Measurements from ENCODE around the gene EIF2S1. TPM values are rescaled to one million over a fixed set of nuclear protein-coding genes. Genes with fewer than 3 reads are reported as not detected.
"Not testable (repeated sequence)": the region's sequence is repeated elsewhere in the genome, so short reads cannot be mapped to it uniquely, and the experiment has no call there.

Gene EIF2S1
- total RNA-seq, 1 donor from 2014 or later: 94.2 TPM

DNA sequence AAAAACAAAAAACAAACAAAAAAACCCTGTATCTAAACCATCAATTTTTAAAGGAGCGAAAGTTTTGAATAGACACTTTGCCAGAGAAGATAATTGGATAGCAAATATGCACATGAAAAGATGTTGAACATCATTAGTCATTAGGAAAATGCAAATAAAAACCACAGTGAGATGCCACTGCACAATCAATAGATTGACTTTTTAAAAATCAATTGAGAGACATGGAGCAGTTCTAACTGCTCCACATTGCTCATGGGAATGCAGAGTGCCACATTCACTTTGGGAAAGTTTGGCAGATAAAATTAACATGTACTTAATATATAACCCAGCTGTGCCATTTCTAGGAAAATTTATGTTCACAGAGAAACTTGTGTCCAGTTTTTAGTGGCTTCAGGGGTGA, 12.7 kb downstream of the EIF2S1 start:
- no peak for ATAC-seq

DNA sequence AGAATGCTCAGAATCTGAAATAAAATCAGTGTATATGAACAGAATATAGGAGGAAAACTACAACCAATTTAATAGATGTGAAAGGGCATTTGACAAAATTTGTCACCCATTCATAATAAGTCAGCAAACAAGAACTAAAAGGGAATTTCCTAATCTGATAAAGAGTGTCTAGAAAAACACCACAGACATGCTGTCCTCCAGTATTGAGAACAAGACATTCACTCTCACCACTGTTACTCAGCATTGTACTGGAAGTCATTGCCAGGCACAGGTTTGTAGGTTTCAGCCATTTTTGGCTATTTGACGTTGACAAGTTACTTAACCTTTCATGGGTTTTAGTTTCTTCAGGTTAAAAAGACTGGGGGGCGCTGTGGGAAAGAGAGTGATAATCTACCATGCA, 13.2 kb downstream of the EIF2S1 start:
- ATAC-seq: no peak

DNA sequence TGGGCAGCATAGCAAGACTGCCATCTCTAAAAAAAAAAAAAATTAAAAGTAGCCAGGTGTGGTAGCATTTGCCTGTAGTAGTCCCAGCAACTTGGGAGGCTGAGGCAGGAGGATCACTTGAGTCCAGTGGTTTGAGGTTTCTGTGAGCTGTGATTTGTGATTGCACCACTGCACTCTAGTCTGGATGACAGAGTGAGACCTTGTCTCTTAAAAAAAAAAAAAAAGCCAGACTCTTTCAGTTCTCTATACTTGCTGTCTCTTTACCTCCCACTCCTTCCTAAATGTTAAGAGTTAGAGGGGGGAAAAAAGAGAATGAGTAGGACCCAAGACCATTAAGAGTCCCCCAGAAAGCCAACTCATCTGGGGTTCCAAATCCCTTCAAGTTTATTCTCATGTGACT, 17.8 kb downstream of the EIF2S1 start:
- no peak for ATAC-seq

DNA sequence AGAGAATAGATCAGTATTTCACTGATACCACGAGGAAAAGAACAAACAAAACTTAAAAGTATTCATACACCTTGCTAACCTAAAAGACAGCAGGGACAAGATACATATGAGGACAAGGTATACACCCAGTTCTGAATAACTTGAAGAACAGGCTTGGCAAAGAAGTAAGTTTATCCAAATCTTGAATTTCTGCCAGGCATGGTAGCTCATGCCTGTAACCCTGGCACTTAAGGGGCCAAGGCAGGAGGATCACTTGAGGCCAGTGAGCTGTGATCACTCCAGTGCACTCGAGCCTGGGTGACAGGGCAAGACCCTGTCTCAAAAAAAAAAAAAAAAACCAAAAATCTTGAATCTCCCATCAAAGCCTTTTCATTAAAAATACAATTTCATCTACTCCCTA, 25.0 kb downstream of the EIF2S1 start:
- ATAC-seq: peak; percentile 73

DNA sequence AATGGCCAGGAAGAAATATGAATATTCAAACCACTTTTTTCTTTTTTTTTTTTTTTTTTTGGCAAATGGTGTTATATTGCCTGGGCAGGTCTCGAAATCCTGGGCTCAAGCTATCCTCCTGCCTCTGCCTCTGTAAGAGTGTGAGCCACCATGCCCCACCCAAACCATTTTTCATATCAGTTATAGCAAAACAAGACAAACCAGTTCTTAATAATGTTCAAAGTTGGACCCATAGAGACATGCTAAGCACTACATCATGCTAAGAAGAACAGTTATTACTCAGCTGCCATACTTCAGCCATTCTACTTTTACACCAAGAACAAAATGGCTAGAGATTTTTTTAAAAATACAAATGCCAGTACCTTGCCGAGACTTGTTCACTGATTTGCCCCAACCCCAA, 25.5 kb downstream of the EIF2S1 start:
- peak; percentile 94 for ATAC-seq

DNA sequence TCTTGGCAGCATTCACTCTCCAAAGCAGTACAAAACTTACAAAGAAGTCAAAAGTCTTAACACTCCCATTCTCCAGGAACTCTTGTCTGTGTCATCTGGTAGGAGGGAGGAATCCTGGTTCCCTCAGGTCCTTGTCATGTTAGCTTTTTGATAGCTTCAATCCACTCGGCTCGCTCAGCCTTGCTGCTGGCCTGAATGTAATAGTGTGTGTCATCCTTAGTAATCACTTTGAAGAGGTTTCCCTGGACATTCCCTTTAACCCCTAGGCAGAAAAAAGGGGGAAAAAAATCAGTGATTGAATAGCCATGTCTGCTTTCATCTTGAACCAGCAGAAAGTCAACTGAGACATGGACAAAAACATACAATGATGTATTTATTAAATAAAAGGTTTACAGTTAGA, 27.1 kb downstream of the EIF2S1 start:
- ATAC-seq: no peak

DNA sequence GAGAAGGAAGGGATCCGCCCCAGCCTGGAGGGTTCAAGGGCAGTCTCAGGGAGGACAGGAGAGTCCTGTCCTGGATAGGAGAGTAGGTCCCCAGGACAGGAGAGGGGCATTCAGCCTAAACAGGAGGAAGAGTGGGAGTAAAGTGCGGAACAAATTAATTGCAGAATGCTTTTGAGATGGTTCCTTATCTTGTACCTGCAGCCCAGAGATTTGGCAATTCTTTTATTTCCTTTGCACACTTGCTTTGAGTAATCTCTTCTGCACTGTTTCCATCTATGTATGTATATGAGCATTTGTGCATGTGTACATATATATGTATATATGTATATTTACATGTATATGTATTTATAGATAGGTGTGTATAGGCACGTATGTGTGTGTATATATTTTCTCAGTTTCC, 29.1 kb downstream of the EIF2S1 start:
- ATAC-seq: no peak

DNA sequence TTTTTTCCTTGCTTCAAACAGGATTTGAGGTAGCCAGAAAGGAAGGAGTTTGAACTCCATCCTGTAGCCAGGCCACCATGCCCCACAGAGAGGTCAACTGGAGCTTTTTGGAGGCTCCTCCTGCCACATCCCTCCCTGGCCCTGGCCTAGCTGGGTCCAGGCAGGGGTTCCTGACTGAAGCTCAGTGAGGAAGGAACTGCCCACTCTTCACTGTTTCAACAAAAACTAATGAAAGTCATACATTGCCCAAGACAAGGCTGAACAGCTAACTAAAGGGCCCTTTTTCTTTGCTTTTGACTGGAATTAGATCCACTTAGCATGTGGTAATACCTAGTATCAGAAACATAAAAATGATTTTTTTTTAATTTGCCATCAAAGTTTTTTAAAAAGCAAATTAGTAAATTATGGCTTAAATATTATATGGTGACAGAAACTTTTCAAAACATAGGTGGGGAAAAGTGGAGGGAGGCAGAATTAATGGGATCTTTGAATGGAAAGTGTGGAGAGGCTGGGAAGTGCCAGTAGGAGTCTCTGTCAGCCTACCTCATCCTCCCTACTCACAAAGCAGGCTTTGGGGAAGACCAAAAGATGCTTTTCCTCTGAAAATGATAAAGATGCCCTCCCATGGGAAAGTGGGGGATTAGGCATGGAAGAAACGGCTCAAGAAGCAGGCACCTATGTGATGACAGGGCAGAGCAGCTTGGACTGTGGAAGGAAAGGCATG, 29.8 kb downstream of the EIF2S1 start:
- no peak for ATAC-seq

DNA sequence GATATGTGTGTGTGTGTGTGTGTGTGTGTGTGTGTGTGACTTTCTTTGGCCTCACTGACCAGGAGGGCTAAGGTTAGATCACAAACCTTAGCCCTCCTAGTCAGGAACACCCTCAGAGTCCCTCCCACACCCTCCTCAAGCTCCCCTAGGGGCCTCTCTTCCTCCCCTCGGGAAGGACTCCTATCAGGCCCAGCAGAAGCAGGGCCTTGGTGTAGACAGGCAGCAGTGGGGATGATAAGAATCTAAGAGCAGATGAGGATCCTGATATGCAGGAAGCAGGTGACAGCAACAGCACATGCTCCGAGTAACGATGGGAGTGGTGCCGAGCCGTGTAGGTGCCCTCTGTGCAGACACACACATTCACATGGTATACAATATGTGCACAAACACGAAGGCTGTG, 31.1 kb downstream of the EIF2S1 start:
- no peak for ATAC-seq

DNA sequence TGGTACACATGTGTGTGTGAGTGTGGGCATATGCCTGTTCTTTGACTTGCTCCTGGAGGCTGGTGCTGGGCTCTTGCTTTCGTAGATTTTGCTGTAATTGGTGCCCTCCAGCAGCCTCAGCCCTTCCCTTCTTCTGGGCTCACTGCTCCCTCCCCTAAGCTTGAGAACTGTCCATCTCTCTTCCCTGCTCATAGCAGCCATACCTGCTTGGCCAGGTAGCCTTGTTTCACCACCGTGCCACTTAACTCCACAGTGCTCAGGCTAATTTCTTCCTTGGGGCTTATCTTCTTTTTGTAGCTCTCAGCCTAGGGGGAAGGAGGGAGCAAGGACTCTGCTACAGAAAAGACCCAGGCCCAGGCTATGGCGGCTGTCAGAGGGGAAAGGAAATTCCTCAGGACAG, 32.0 kb downstream of the EIF2S1 start:
- ATAC-seq: peak; percentile 54

DNA sequence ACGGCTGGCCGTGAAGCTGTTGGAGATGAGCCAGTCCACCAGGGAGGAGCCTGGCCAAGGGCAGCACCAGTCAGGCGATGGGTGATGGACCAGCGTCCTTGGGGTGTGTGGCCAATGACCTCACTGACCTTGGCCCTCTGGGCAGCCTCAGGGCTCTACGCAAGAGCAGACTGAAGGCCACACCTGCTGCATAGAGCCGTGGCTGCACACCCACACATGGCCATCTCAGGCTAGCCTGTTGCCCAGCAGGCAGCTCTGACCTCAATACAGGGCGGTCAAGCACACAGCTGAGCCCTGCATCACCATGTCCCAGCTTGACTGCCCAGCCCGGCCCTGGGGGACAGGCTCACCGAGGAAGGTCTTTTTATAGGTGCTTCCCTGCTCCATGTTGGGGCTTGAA, 32.7 kb downstream of the EIF2S1 start:
- ATAC-seq: no peak

DNA sequence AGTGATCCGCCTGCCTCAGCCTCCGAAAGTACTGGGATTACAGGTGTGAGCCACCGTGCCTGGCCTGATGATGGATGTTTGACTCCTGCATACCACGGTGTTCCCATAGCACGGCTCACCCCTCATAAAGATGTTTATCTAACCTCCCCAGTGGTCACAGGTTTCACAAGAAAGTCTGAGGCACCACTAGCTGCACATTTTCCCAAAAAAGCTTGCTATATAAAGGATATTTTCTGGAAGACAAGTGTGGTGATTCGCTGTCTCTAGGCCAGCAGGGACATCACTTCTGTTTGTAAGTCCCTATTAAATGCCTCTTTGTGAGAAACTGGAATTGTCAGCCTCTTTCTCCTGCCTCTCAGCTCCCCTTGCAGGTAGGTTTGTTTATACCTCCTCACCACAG, 33.6 kb downstream of the EIF2S1 start:
- ATAC-seq: no peak

DNA sequence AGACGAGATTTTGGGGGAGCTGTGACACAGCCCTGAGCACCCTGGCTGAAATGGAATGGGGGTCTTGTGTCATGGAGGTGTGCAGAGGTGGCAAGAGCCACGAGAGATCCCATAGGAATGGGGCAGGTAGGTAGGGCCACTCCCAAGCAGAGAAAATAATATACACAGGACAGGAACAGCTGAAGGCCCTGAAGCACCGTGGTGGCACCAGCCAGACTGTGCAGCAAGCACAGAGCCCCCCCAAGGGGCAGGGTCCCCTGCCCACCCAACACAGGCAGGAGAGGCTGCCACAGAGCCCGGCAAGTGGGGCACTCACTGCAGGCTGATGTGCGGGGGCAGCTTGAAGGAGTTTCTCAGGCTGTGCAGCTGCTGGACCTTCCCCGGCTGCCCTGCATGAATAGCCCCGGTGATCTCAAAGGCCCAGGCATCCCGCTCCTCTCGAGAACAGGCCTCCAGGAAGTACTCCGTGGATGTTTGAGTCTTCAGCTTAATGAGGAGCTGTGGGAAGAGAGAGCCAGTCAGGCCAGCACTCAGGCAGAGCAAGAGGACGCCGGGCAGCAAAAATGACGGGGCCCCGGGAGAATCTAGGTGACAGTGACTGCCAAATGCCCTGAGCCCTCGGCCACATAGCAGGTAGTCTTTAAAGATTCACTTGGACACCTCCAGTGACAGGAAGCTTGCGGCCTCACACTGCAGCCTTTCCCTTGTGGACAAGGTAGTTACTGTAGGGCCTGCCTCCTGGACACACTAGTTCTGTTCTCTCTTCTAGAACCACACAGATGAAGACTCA, 35.2 kb downstream of the EIF2S1 start:
- ATAC-seq: no peak

DNA sequence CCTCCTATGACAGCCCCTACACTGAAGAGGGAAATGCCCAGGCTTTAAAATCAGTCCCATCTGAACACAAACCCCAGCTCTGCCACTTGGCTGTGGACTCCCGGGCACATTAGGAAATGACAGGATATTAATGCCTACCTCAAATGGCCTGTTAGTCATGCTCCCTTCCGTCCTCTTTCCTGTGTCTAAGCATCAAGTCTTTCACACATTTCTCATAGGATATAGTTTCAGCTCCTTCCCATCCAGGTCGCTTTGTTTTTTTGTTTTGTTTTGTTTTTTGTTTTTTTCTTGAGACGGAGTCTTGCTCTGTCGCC, 35.7 kb downstream of the EIF2S1 start:
- ATAC-seq: no peak

DNA sequence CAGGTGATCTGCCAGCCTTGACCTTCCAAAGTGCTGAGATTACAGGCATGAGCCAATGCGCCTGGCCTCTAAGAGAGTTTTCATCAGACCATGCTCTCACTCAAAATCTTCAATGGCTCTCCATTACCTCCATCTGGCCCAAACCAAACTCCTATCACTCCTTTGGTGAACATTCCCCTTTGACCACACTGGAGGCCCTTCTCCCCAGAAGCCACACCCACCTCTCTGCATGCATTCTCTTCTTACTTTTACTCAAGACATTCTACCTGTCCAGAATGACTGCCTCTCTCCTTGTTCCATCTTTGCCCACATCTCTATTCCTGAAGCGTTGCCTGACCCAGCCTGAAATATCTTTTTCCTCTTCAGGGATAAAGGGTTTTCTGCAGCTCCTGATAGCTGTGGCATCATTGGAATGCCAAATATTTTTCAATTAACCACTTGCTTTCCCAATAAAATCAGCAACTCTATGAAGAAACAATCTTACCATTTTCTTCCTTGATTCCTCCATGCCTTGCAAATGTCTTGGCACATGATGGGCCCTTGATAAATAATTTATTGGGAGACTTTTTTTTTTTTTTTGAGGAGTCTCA, 36.3 kb downstream of the EIF2S1 start:
- ATAC-seq: no peak

DNA sequence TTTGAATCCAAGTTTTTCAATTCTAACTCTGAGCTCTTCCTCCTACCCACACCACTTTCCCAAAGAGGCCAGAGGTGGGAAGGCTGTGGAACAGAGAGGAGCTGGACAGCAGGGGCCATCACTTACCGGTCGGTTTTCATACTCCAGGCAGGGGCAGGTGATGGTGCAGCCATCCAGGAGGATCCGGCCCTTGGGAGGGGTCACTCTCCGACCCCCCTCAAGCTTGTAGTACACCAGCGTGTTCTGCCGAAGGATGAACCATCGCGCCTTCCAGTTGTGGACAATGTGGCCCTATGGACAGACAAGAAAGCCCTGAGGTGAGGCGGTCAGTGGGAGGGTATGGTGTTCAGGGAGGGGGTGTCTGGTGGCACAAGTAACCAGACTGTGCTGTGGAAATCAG, 37.4 kb downstream of the EIF2S1 start:
- ATAC-seq: no peak

DNA sequence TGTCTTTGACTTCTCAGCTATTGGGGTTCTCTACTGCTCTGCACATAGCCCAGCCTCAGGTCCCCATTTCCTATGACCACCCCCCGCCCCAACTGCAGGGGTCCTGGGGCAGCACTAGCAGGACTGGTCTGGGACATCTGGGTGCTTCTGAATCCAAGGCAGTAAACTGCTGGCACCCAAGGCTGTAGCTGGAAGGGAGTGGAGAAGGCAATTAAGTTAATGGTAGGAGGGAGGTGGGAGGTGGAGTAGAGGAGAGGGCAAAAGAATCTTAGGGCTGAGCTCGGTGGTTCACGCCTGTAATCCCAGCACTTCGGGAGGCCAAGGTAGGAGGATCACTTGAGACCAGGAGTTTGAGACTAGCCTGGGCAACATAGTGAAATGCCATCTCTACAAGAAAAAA, 40.3 kb downstream of the EIF2S1 start:
- no peak for ATAC-seq

DNA sequence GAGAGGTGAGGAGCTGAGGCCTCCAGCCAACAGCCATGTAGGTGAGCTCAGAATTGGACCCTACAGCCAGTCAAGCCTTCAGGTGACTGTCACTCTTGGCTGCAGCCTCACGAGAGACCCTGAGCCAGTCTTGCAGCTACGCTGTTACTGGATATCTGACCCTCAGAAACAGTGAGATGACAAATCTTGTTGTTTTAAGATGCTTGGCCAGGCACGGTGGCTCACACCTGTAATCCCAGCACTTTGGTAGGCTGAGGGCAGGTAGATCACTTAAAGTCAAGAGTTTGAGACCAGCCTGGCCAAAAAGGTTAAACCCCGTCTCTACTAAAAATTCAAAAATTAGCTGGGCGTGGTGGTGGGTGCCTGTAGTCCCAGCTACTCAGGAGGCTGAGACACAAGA, 45.6 kb downstream of the EIF2S1 start:
- no peak for ATAC-seq

DNA sequence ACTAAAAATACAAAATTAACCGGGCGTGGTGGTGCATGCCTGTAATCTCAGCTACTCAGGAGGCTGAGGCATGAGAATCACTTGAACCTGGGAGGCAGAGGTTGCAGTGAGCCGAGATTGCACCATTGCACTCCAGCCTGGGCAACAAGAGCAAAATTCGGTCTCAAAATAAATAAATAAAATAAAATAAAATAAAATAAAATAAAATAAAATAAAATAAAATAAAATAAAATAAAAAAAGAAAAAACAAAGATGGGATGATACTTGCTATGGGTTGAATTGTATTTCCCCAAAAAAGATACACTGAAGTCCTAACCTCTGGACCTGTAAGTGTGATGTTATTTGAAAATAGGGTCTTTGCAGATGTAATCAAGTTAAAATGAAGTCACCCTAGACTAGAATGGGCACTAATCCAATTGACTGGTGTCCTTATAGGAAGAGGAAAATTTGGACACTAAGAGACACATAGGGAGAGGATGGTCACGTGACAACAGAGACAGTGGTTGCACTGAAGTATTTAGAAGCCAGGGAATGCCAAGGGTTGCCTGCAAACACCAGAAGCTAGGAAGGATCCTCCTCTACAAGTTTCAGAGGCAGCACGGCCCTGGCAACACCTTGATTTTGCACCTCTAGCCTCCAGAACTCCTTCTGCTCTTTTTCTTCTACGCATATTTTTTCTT, 48.1 kb downstream of the EIF2S1 start:
- not testable (repeated sequence) for ATAC-seq

DNA sequence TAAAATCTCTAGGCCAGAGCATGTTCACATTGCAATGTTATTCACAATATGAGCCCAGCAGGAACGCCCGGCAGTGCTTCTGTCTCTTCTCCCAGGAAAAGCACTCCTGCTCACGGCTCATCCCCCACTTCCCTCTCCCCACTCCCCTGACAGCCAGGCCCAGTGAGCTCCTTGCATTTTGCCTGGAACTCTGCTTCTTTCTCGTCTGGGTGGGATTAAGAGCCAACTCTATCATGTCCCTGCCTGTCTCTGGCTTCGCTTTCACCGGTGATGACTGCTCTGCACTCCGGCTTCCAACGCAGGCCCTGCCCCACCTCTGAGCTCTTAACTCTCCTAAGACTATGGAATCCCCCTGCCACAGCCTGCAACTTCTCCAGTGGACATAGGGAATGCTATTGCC, 49.3 kb downstream of the EIF2S1 start:
- peak; percentile 58 for ATAC-seq

DNA sequence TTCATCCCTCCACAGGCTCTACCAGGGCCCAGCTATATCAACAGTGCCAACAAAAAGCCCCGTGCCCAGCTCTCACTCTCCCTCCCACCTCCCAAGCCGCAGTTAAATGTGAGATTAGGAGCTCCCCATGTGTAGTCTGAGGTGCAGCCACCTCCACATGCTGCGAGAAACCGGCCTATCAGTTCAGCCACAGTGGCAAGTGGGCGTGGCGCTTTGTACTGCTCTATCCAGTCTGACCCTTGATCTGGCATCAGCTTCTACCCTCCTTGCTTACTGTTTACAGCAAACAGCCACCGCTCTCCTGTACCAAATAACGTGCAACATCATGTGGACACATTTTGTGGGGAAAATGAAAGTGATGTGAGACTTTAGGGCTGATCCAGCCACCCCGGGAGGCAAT, 50.2 kb downstream of the EIF2S1 start:
- ATAC-seq: peak; percentile 47

DNA sequence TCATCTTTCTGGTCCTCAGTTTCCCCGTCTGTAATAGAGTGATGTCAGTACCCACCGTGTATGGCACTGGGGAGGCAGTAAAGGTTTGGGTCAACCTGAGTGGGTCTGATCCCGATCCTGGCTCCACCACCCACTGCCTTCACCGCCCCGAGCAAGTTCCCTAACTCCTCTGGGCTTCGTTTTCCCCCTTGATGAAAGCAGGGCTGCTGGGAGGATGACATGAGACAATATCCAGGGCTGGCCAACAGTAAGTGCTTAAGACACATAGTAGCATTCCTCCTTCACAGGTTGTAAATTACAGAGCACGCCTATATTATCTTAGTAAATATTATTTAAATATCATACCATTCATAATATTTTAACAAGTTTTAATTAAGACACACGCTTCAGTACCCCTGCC, 51.2 kb downstream of the EIF2S1 start:
- no peak for ATAC-seq

DNA sequence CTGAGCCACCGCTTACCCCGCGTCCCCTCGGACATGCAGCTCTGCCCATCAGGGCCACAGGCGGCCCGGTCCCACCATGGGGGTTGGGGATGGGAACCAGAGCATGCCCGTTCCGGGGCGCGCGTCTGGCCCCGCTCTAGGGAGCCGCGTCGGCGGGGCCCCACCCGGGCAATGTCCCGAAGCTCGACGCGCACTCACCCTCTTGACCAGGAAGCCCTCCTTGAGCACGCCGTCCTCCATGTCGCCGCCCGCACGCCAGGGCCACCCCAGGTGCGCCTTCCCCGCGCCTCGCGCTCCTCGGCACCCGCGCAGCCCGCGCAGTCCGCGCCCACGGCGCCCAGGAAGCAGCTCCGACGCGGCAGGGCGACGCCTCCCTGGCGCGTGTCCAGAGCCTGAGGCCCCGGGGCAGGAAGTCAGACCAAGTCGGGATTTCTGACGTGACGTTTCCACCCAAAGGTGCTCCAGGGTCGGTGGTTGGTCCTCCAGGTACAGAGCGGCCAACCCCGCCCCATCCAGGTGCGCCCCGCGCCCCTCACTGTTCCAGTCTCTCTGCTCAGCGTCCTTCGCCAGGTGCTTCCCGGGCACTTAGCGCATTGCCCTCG, 51.8 kb downstream of the EIF2S1 start, which contains the start of gene PLEK2:
TSS of gene PLEK2 (minus strand) at position 346 of the 602 bp plus-strand sequence. CDS start at position 240, 106 bp downstream.
- ATAC-seq: peak; percentile 76
